Measurements from ENCODE around the gene CCHCR1.
"Not testable (repeated sequence)": the region's sequence is repeated elsewhere in the genome, so short reads cannot be mapped to it uniquely, and the experiment has no call there.

CCHCR1 gene

GRCh38 chr6:31180500-31180899 is 22.9 kb upstream of the CCHCR1 start:
- no peak for FAIRE-seq

GRCh38 chr6:31179896-31180295 is 22.3 kb upstream of the CCHCR1 start:
- FAIRE-seq, result no peak

- no peak for FAIRE-seq
Observed at GRCh38 chr6:31179042-31179386, 21.4 kb upstream of the CCHCR1 start.

- no peak for FAIRE-seq
Observed at GRCh38 chr6:31178143-31179041, 20.8 kb upstream of the CCHCR1 start.

GRCh38 chr6:31175971-31176370 is 18.4 kb upstream of the CCHCR1 start:
- no peak for FAIRE-seq

GRCh38 chr6:31174378-31174777 is 16.8 kb upstream of the CCHCR1 start:
- no peak for FAIRE-seq

GRCh38 chr6:31173406-31173805 is 15.8 kb upstream of the CCHCR1 start:
- no peak for FAIRE-seq

GRCh38 chr6:31172973-31173384 is 15.4 kb upstream of the CCHCR1 start:
- FAIRE-seq, result no peak

GRCh38 chr6:31171931-31172905 is 14.6 kb upstream of the CCHCR1 start:
- no peak for FAIRE-seq

GRCh38 chr6:31170987-31171671 is 13.5 kb upstream of the CCHCR1 start:
- FAIRE-seq, result no peak

- FAIRE-seq, result no peak
Observed at GRCh38 chr6:31170600-31170881, 12.9 kb upstream of the CCHCR1 start, which contains the start of gene POU5F1. TSS of gene POU5F1 (minus strand) at chr6:31170682. CDS start at chr6:31170620, 62 bp downstream.

GRCh38 chr6:31169858-31170599 is 12.4 kb upstream of the CCHCR1 start:
- not testable (repeated sequence) for FAIRE-seq

- FAIRE-seq, result no peak
Observed at GRCh38 chr6:31169123-31169857, 11.7 kb upstream of the CCHCR1 start.

- no peak for FAIRE-seq
Observed at GRCh38 chr6:31168606-31169005, 11.0 kb upstream of the CCHCR1 start.

- FAIRE-seq, result no peak
Observed at GRCh38 chr6:31165986-31166385, 8.4 kb upstream of the CCHCR1 start.

GRCh38 chr6:31165064-31165832 is 7.6 kb upstream of the CCHCR1 start:
- FAIRE-seq, result not testable (repeated sequence)

- FAIRE-seq, result not testable (repeated sequence)
Observed at GRCh38 chr6:31164475-31165063, 7.0 kb upstream of the CCHCR1 start.

GRCh38 chr6:31163922-31164321 is 6.3 kb upstream of the CCHCR1 start:
- FAIRE-seq, result no peak

- FAIRE-seq, result no peak
Observed at GRCh38 chr6:31162463-31163165, 5.0 kb upstream of the CCHCR1 start.

Data from endometrium (tissue), 2 donors.